Right renal pelvis (tissue), 4 donors: ENCODE results near the gene CTU2. TPM values are rescaled to one million over a fixed set of nuclear protein-coding genes. Genes with fewer than 3 reads are reported as not detected.

Experiments used
- DNase-seq, 4 donors: peaks; one replicate each; pipeline ENCODE4 v3.0.0-alpha.2; 2013; ENCODE audit warnings: low read depth in 4 of 4, low spot score in 3 of 4, missing footprints in 1 of 4
- polyA plus RNA-seq, 4 donors: library from polyadenylated mRNA; unstranded; fragments of 120-200 nt; gene quantifications; one replicate each; pipeline ENCODE4 v1.2.1, GENCODE V29; 2013; ENCODE audit not compliant: insufficient read length in 4 of 4

CTU2 gene
- polyA plus RNA-seq, 4 donors, result 10.3 to 17.9 (median 10.8) TPM

DNA sequence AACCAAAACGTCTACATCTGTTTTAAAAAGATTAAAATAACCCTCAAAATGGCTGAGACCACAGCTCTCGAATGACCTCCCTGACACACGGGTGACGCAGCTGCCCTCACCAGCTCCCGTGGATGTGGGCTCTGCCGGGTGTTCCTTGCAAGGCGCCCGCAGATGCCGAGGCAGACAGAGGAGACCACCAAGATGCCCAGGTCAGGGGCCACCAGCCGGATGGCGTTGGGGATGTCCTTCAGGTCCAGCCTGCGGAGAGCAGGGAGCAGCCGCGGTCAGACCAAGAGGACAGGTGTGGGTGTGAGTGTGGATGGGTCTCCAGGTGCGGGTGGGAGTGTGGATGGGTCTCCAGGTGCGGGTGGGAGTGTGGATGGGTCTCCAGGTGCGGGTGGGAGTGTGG, 35.1 kb downstream of the CTU2 start:
- no peak for DNase-seq

GRCh38 chr16:88742896-88743605, 36.7 kb downstream of the CTU2 start:
- DNase-seq, result no peak

GRCh38 chr16:88743693-88744576, 37.6 kb downstream of the CTU2 start:
- no peak for DNase-seq

- DNase-seq, result no peak
Measured at GRCh38 chr16:88744577-88745521, 38.5 kb downstream of the CTU2 start.

DNA sequence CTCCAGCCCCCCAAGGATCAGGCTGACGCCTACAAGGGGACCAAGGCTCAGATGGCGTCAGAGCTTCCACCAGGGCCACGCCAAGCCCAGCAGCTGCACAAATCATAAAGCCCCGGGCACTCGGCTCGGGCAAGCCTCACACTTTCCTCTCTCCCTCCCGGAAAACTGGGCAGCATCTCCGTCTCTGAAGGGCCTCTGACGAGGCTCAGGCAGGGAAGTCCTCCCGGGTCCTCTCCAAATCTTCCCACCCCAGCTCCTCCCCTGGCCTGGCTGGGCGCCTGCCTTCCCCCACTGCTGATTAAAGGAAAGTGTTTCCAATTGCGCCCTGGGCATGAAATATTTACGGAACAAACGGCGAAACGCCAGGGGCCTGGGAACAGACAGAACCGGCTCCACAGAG, 40.2 kb downstream of the CTU2 start:
- no peak for DNase-seq

GRCh38 chr16:88747588-88748301, 41.4 kb downstream of the CTU2 start:
- no peak for DNase-seq

DNA sequence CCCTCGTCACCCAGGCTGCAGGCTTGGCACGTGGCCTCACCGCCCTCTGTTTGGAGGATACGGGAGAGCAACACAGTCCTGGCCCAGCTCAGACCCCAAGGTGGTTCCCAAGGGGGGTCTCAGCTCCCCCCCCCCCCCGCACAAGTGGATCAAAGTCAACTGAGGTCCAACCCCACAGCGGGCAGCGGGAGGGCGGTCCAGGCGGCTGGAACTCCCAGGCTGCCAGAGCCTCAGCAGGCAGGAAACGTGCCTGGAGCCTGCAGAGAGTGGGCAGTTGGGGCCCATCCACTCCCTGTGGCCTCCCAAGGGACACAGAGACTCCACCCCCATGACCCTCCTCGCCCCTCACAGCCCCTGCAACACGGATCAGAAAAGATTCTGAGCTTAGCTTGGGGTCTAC, 42.1 kb downstream of the CTU2 start:
- DNase-seq, result no peak

GRCh38 chr16:88749358-88749757, 43.1 kb downstream of the CTU2 start:
- DNase-seq, result no peak

GRCh38 chr16:88750854-88751253, 44.6 kb downstream of the CTU2 start:
- no peak for DNase-seq

- DNase-seq, result no peak
Measured at GRCh38 chr16:88752386-88753002, 46.2 kb downstream of the CTU2 start.

DNA sequence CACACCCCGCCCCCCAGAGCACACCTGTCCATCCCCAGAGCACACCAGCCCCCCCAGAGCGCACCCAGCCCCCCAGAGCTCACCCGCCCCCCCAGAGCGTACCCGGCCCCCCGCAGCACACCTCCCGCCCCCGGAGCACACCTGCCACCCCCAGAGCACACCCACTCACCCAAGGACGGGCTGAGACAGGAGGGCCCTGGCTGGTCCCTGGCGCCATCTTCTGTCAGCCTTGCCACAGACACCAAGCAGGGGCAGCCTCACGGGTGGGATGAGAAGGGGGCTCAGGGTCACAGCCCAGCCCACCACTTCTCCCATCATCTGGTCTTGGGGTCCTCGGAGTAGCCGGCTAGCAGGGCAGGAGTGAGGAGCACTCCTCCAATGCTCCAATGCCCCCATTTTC, 46.9 kb downstream of the CTU2 start:
- no peak for DNase-seq

GRCh38 chr16:88753602-88754001, 47.3 kb downstream of the CTU2 start:
- DNase-seq, result no peak

DNA sequence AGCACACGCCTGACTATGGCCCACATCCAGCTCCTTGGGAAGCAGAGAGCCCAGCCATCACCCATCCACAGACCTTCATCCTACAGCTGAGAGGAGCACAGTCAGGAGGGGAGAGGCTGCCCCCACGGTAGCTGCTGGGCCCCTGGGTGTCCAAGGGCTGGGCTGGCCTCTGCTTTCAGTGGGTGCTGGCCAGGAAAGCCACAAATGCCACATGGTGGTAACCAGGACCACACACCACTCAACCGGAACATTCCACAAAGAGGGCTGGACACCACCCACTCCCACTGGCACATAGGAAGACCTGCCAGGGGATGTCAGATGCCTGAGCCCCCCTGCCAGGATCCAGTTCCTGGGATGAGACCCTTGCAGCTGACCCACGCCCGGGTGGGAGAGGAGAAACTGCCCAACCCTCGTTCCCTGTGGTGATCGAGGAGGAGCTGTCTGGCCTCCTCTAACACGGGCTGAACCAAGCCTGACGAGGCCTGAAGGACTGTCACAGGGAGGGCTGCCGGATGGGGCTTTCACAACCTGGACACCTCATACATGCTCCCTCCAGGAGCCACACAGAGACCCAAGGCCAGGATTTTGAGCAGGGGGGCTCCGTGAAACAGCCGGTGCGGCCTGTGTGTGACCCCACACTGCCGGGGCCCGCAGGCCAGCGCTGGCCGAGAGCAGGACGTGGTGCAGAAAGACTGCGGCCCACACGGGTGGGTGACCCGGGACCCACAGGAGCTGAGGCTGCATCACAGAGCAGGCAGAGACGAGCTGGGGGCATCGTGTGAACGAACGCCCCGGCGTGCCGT, 48.0 kb downstream of the CTU2 start:
- no peak for DNase-seq

- DNase-seq, result no peak
Measured at GRCh38 chr16:88754912-88755744, 48.8 kb downstream of the CTU2 start.

GRCh38 chr16:88755745-88756443, 49.6 kb downstream of the CTU2 start:
- DNase-seq, result no peak

GRCh38 chr16:88758227-88758943, 52.1 kb downstream of the CTU2 start:
- no peak for DNase-seq

GRCh38 chr16:88758944-88759244, 52.6 kb downstream of the CTU2 start:
- DNase-seq, result no peak
